Keratinocyte (primary cell): Measurements from ENCODE around the gene APOBEC4. TPM values are rescaled to one million over a fixed set of nuclear protein-coding genes. Genes with fewer than 3 reads are reported as not detected.

Experiments
- DNase-seq: peaks from one replicate; pipeline ENCODE4 v3.0.0-alpha.2; 2011; ENCODE audit warnings: low read depth, missing footprints, low spot score
- FAIRE-seq: peaks from 2 replicates; lab custom pipeline; 2011; peaks lifted over from hg19 to GRCh38; lab: Jason Lieb, UNC
- H2AFZ ChIP-seq: 2 replicates; pipeline ENCODE4 v1.6.0; 2012; ENCODE audit warnings: low read length, control low read depth, inconsistent platforms; ENCODE audit not compliant: control insufficient read depth
- H3K27ac ChIP-seq: 2 replicates; pipeline ENCODE4 v1.5.1; 2011; ENCODE audit warnings: low read length; ENCODE audit not compliant: control insufficient read depth, insufficient read depth
- H3K27me3 ChIP-seq: 3 replicates; pipeline ENCODE4 v1.6.0; 2011; ENCODE audit warnings: low read length; ENCODE audit not compliant: control insufficient read depth, insufficient read depth; ENCODE audit errors: extremely low read depth
- H3K36me3 ChIP-seq, 2 experiments: 2 replicates in 1 of 2; 3 replicates in 1 of 2; pipeline ENCODE4 v1.5.1; 2011; ENCODE audit warnings: low read length in 2 of 2, mild to moderate bottlenecking in 1 of 2; ENCODE audit not compliant: control insufficient read depth in 2 of 2, insufficient read depth in 2 of 2; ENCODE audit errors: extremely low read depth in 1 of 2
- H3K4me1 ChIP-seq: 3 replicates; pipeline ENCODE4 v1.5.1; 2011; ENCODE audit warnings: low read length; ENCODE audit not compliant: control insufficient read depth, insufficient read depth; ENCODE audit errors: extremely low read depth
- H3K4me2 ChIP-seq: 3 replicates; pipeline ENCODE4 v1.6.0; 2011; ENCODE audit warnings: low read depth, low read length; ENCODE audit not compliant: control insufficient read depth, insufficient read depth; ENCODE audit errors: extremely low read depth
- H3K4me3 ChIP-seq, 3 experiments: fragments of 200-600 bp in 1 of 3; sonication (generic) in 1 of 3; 2 replicates in 2 of 3; 3 replicates in 1 of 3; pipeline ENCODE4 v1.5.1; 2011 to 2016; ENCODE audit warnings: low read length in 3 of 3, mild to moderate bottlenecking in 3 of 3, control low read depth in 2 of 3, inconsistent platforms in 1 of 3, low read depth in 1 of 3, mixed read lengths in 1 of 3, mixed run types in 1 of 3, moderate library complexity in 1 of 3; ENCODE audit not compliant: control insufficient read depth in 2 of 3, insufficient read depth in 2 of 3; ENCODE audit errors: extremely low read depth in 1 of 3
- H3K79me2 ChIP-seq: 2 replicates; pipeline ENCODE4 v1.6.0; 2012; ENCODE audit warnings: low read length; ENCODE audit not compliant: control insufficient read depth, insufficient read depth
- H3K9ac ChIP-seq: 3 replicates; pipeline ENCODE4 v1.6.0; 2011; ENCODE audit warnings: low read length; ENCODE audit not compliant: control insufficient read depth, insufficient read depth; ENCODE audit errors: extremely low read depth
- H3K9me1 ChIP-seq: 3 replicates; pipeline ENCODE4 v1.6.0; 2011; ENCODE audit warnings: low read length; ENCODE audit not compliant: control insufficient read depth, insufficient read depth; ENCODE audit errors: extremely low read depth
- H3K9me3 ChIP-seq: 2 replicates; pipeline ENCODE4 v1.5.1; 2012; ENCODE audit warnings: low read depth, low read length; ENCODE audit not compliant: control insufficient read depth
- H4K20me1 ChIP-seq: 3 replicates; pipeline ENCODE4 v1.6.0; 2011; ENCODE audit warnings: low read length; ENCODE audit not compliant: control insufficient read depth, insufficient read depth; ENCODE audit errors: extremely low read depth
- EZH2 ChIP-seq: IDR thresholded peaks from one replicate; pipeline ENCODE4 v1.6.1; 2012; ENCODE audit warnings: inconsistent platforms, mild to moderate bottlenecking, low read length, moderate library complexity
- dilution Hi-C: fragments of 300-500 bp; cut with MboI; formaldehyde crosslinking; loops from one replicate; pipeline ENCODE4 v1.7.0; 2020; ENCODE audit warnings: low sequenced_read_pairs; ENCODE audit not compliant: extremely low pct_ligation_motif_present
- polyA plus RNA-seq, 5 experiments: library from polyadenylated mRNA; depleted of rRNA in 3 of 5; stranded (reverse) in 3 of 5; stranded (forward) in 1 of 5; unstranded in 1 of 5; fragments of >200 nt; gene quantifications; 1 replicate in 1 of 5; 2 replicates in 3 of 5; 3 replicates in 1 of 5; pipeline versions ENCODE4 v1.2.1 to v1.2.3, GENCODE V29; 2011 to 2012; ENCODE audit warnings: missing spikeins in 2 of 5, low read depth in 1 of 5, low replicate concordance in 1 of 5
- TF ChIP-seq, protein P1 (sequence below), 3 experiments: IDR thresholded peaks in 1 of 3; conservative IDR thresholded peaks in 1 of 3; optimal IDR thresholded peaks in 1 of 3; 2 replicates in 2 of 3; 3 replicates in 1 of 3; pipeline versions ENCODE3 to v1.5.1; 2011; ENCODE audit warnings: low read length in 3 of 3, mild to moderate bottlenecking in 3 of 3, moderate library complexity in 2 of 3, control low read depth in 1 of 3, inconsistent platforms in 1 of 3; ENCODE audit not compliant: insufficient read depth in 2 of 3; ENCODE audit errors: extremely low read depth in 1 of 3

Gene APOBEC4
- polyA plus RNA-seq, 1 donor (not counting 4 experiments of a cell fraction or from before 2014, with no cell fraction given): not detected

DNA sequence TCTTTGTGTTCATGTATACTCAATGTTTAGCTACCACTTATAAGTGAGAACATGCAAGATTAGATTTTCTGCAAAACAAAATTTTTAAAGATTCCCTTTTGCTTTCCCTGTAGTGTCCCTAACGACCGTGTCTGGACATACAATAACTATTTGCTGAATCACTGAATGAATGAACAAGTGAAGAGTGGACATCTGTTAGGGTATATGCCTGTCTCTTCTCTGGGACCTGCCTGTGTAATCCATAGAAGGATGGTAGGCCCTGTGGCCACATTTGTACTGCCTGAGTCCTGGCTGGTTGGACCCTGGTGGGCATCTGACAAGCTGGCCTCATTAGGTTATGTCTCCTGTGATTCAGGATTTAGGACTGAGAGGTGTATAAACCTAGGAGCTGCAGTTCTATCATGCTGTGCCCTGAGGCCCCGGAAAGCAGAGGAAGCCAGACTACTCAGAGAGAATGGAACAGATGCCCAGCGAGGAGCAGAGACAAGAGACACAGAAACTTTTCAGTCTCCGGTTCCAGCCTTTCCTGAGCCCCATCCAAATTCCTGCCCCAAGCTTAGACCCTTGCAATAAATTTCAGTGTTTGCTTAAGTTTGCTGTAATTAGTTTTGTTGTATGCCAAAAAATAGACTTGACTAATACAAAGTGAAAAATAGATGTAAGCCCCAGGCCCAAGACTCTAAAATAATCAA, 55.3 kb downstream of the APOBEC4 start:
- Histone ChIP-seq H3K36me3 (no peaks in the 10 kb centered on the region), H3K9ac (no peak overlapping the region), H4K20me1 (no peaks in the 10 kb centered on the region), H3K4me2 (no peak overlapping the region), H3K27me3 (no peaks in the 10 kb centered on the region), H3K9me3 (no peaks in the 10 kb centered on the region), H2AFZ (no peak overlapping the region), H3K79me2 (no peaks in the 10 kb centered on the region), H3K9me1 (no peaks in the 10 kb centered on the region), H3K4me1 (no peaks in the 10 kb centered on the region), H3K27ac (no peak overlapping the region), H3K4me3 (no peak overlapping the region)
- FAIRE-seq (no peak), DNase-seq (no peak)
- TF ChIP-seq, protein P1, sequence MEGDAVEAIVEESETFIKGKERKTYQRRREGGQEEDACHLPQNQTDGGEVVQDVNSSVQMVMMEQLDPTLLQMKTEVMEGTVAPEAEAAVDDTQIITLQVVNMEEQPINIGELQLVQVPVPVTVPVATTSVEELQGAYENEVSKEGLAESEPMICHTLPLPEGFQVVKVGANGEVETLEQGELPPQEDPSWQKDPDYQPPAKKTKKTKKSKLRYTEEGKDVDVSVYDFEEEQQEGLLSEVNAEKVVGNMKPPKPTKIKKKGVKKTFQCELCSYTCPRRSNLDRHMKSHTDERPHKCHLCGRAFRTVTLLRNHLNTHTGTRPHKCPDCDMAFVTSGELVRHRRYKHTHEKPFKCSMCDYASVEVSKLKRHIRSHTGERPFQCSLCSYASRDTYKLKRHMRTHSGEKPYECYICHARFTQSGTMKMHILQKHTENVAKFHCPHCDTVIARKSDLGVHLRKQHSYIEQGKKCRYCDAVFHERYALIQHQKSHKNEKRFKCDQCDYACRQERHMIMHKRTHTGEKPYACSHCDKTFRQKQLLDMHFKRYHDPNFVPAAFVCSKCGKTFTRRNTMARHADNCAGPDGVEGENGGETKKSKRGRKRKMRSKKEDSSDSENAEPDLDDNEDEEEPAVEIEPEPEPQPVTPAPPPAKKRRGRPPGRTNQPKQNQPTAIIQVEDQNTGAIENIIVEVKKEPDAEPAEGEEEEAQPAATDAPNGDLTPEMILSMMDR (optimal IDR thresholded peaks at IDR 0.05 in 1 of 3, IDR thresholded peaks at IDR 0.05 in 1 of 3, conservative IDR thresholded peaks at IDR 0.05 in 1 of 3; ENCODE audit: extremely low read depth in 1 of 3, insufficient read depth in 2 of 3, low read length in 3 of 3): no peak
- no peak for TF ChIP-seq EZH2
- dilution Hi-C loops: no loop called here

DNA sequence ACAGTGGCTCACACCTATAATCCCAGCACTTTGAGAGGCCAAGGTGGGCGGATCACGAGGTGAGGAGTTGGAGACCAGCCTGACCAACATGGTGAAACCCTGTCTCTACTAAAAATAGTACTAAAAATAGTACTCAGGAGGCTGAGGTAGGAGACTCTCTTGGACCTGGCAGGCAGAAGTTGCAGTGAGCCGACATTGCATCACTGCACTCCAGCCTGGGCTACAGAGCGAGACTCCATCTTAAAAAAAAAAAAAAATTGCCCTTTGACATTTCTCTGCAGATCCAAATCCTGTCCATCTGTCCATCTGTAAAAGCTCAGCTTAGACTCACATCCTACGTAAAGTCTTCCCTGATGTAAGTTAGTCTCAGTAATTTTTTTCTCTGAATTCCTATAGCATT, 56.6 kb downstream of the APOBEC4 start:
- Histone ChIP-seq H3K9me3 (no peaks in the 10 kb centered on the region), H3K27ac (no peak overlapping the region), H3K79me2 (no peaks in the 10 kb centered on the region), H3K4me3 (no peak overlapping the region), H4K20me1 (no peaks in the 10 kb centered on the region), H2AFZ (no peak overlapping the region), H3K4me1 (no peaks in the 10 kb centered on the region), H3K9me1 (no peaks in the 10 kb centered on the region), H3K4me2 (no peak overlapping the region), H3K9ac (no peak overlapping the region), H3K36me3 (no peaks in the 10 kb centered on the region), H3K27me3 (no peaks in the 10 kb centered on the region)
- no peak for FAIRE-seq
- no peak for TF ChIP-seq EZH2
- TF ChIP-seq, protein P1 (optimal IDR thresholded peaks at IDR 0.05 in 1 of 3, IDR thresholded peaks at IDR 0.05 in 1 of 3, conservative IDR thresholded peaks at IDR 0.05 in 1 of 3; ENCODE audit: extremely low read depth in 1 of 3, insufficient read depth in 2 of 3, low read length in 3 of 3): no peak
- DNase-seq: no peak
- dilution Hi-C loops: no loop called here

Other genes with a start within 250 kb of the APOBEC4 start
- 0.72 to 0.80 TPM (median 0.76 TPM) in 3 replicates for gene NMNAT2, start 234.9 kb downstream of the APOBEC4 start, polyA plus RNA-seq
- gene SMG7, start 180.8 kb downstream of the APOBEC4 start, polyA plus RNA-seq: 27.5 to 43.6 TPM (median 38.2 TPM) in 3 replicates
- gene NCF2, start 62.9 kb downstream of the APOBEC4 start, polyA plus RNA-seq: 8.3 to 12.6 TPM (median 9.2 TPM) in 3 replicates
- gene ARPC5, start 17.5 kb downstream of the APOBEC4 start, polyA plus RNA-seq: 146 to 255 TPM (median 184 TPM) in 3 replicates
- 0.88 to 1.5 TPM (median 1.2 TPM) in 3 replicates for gene RGL1, start 151.8 kb upstream of the APOBEC4 start, polyA plus RNA-seq